PC-9 (cell line): Measurements from ENCODE around the gene SKP1. TPM values are rescaled to one million over a fixed set of nuclear protein-coding genes. Genes with fewer than 3 reads are reported as not detected.

ENCODE experiments used
- BruUV-seq: library from RNA; stranded (reverse); fragments of 400-500 nt; replicated peaks from 2 replicates; lab custom pipeline; 2021; lab: Mats Ljungman, UMichigan
- CTCF ChIA-PET: fragments of 300-600 bp; sonication (Branson Sonifier 250); formaldehyde crosslinking; loops from one replicate; lab custom pipeline; 2022; ENCODE audit warnings: antibody characterized with exemption; lab: Charles Lee
- POLR2A ChIA-PET: fragments of 300-600 bp; sonication (Branson Sonifier 250); formaldehyde crosslinking; loops from one replicate; lab custom pipeline; 2022; ENCODE audit warnings: antibody characterized with exemption; ENCODE audit not compliant: unreplicated experiment; lab: Charles Lee
- DNase-seq, 2 experiments: peaks; one replicate each; pipeline versions ENCODE4 v3.0.0 to v3.0.0-alpha.2; 2015 to 2022; ENCODE audit warnings: mixed read lengths in 1 of 2
- H2AFZ ChIP-seq: fragments of 200-600 bp; sonication (generic); 2 replicates; pipeline ENCODE4 v1.8.1; 2017; ENCODE audit warnings: antibody characterized with exemption
- H3F3A ChIP-seq: fragments of 200-600 bp; sonication (generic); 2 replicates; pipeline ENCODE4 v1.8.1; 2017; ENCODE audit warnings: antibody characterized with exemption, mild to moderate bottlenecking, low read depth; ENCODE audit not compliant: insufficient read depth
- H3K27ac ChIP-seq: fragments of 200-600 bp; sonication (generic); 2 replicates; pipeline ENCODE4 v1.6.1; 2016; ENCODE audit warnings: mixed run types
- H3K27me3 ChIP-seq: fragments of 200-600 bp; sonication (generic); 2 replicates; pipeline ENCODE4 v1.6.1; 2016; ENCODE audit warnings: low read depth, mixed run types; ENCODE audit not compliant: insufficient read depth
- H3K36me3 ChIP-seq: fragments of 200-600 bp; sonication (generic); 2 replicates; pipeline ENCODE4 v1.6.1; 2016; ENCODE audit warnings: low read depth, mixed run types
- H3K4me1 ChIP-seq: fragments of 200-600 bp; sonication (generic); replicated peaks from 2 replicates; pipeline ENCODE4 v1.6.1; 2016; ENCODE audit warnings: mixed run types; ENCODE audit not compliant: insufficient read depth
- H3K4me2 ChIP-seq: fragments of 200-600 bp; sonication (generic); 2 replicates; pipeline ENCODE4 v1.6.1; 2017; ENCODE audit warnings: mixed run types
- H3K4me3 ChIP-seq: fragments of 200-600 bp; sonication (generic); 2 replicates; pipeline ENCODE4 v1.6.1; 2016; ENCODE audit warnings: mixed run types
- H3K79me2 ChIP-seq: fragments of 200-600 bp; sonication (generic); 2 replicates; pipeline ENCODE4 v1.6.1; 2017; ENCODE audit warnings: low read depth, mixed run types
- H3K9me2 ChIP-seq: fragments of 200-600 bp; sonication (generic); 2 replicates; pipeline ENCODE4 v1.8.1; 2017; ENCODE audit warnings: mild to moderate bottlenecking; ENCODE audit not compliant: insufficient read depth
- H3K9me3 ChIP-seq: fragments of 200-600 bp; sonication (generic); 2 replicates; pipeline ENCODE4 v1.8.1; 2016; ENCODE audit warnings: low read depth; ENCODE audit not compliant: insufficient read depth
- H4K20me1 ChIP-seq: fragments of 200-600 bp; sonication (generic); 2 replicates; pipeline ENCODE4 v1.8.1; 2017; ENCODE audit not compliant: insufficient read depth
- CTCF ChIP-seq: fragments of 200-600 bp; sonication (generic); conservative IDR thresholded peaks from 2 replicates; pipeline ENCODE4 v1.6.1; 2017; ENCODE audit warnings: mixed run types, antibody characterized with exemption, mild to moderate bottlenecking, moderate library complexity
- EZH2 ChIP-seq: fragments of 200-600 bp; sonication (generic); IDR thresholded peaks from 2 replicates; pipeline ENCODE4 v1.8.0; 2017; ENCODE audit warnings: antibody characterized with exemption, low read depth
- intact Hi-C: fragments of 100-400 bp; cut with micrococcal nuclease; formaldehyde crosslinking; loops from one replicate; pipeline ENCODE4 v1.10.0; 2022; ENCODE audit not compliant: unreplicated experiment
- total RNA-seq: library from RNA; stranded (reverse); gene quantifications from 2 replicates; pipeline ENCODE4 v1.2.3, GENCODE V29; 2021

Gene SKP1
- total RNA-seq, 1 experiment from 2014 or later = 409 TPM

GRCh38 chr5:134127988-134128647, 48.6 kb downstream of the SKP1 start:
- H3K27me3 ChIP-seq = no peaks in the 10 kb centered on the region
- no peaks in the 10 kb centered on the region for H3K9me3 ChIP-seq
- H3K27ac ChIP-seq = no peak overlapping the region
- intact Hi-C loops = no loop called here
- peaks cover 18% of the 10 kb centered on the region; the same call in 1 of the 2 replicates for H3F3A ChIP-seq
- ChIA-PET CTCF (interaction anchor here (1.0 kb wide), 1 partner anchor 12 kb away, joined by 3 read pairs; no protein-coding TSS in a partner anchor), POLR2A (interaction anchor here (0.6 kb wide), 1 partner anchor 17 kb away, joined by 5 read pairs; no protein-coding TSS in a partner anchor)
- peaks cover 23% of the 10 kb centered on the region for H3K4me1 ChIP-seq
- H4K20me1 ChIP-seq = no peaks in the 10 kb centered on the region; the same call in none of the 2 replicates
- TF ChIP-seq CTCF (no peak), EZH2 (no peak)
- H3K9me2 ChIP-seq = no peaks in the 10 kb centered on the region
- BruUV-seq = no TSS peak
- no peak for DNase-seq
- no peak overlapping the region for H2AFZ ChIP-seq
- H3K4me3 ChIP-seq = no peak overlapping the region
- H3K4me2 ChIP-seq = no peak overlapping the region
- no peaks in the 10 kb centered on the region for H3K79me2 ChIP-seq
- H3K36me3 ChIP-seq = no peaks in the 10 kb centered on the region

DNA sequence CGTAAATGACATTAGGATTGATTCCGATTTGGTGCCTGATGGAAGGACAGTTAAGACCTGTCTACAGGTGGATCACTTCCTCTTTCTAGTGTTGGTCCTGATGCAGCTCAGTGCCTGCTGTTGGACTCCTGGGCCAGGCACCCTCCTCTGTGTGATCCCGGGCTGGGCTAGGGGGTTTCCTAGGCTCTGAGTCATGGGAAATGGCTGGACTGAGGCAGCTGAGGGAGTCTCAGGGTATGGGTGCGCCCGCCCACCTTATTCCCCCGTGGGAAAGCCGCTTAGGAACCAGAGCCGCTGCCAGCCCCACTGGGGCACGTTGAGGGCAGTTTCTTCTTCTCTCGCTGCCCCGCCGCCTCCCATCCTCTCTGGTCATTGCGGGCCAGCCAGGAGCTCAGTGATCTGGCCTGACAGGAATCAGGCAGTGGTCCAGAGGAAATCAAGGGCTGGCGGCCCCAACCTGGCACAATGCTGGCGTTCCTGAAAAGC, 49.3 kb downstream of the SKP1 start:
- Histone ChIP-seq H3K36me3 (no peaks in the 10 kb centered on the region), H3K4me3 (no peak overlapping the region), H3K9me3 (no peaks in the 10 kb centered on the region), H3K4me1 (peaks cover 23% of the 10 kb centered on the region), H3K9me2 (no peaks in the 10 kb centered on the region), H3K27me3 (no peaks in the 10 kb centered on the region), H4K20me1 (no peaks in the 10 kb centered on the region; the same call in none of the 2 replicates), H2AFZ (no peak overlapping the region), H3K4me2 (no peak overlapping the region), H3F3A (peaks cover 18% of the 10 kb centered on the region; the same call in 1 of the 2 replicates), H3K79me2 (no peaks in the 10 kb centered on the region), H3K27ac (no peak overlapping the region)
- no TSS peak for BruUV-seq
- intact Hi-C loops = no loop called here
- no peak for TF ChIP-seq CTCF
- no peak for TF ChIP-seq EZH2
- no peak for DNase-seq
- ChIA-PET POLR2A (interaction anchor here (0.8 kb wide), 1 partner anchor 76 kb away, joined by 3 read pairs; no protein-coding TSS in a partner anchor), CTCF (interaction anchor here (1.0 kb wide), 1 partner anchor 13 kb away, joined by 3 read pairs; no protein-coding TSS in a partner anchor)

GRCh38 chr5:134125039-134126015, 51.4 kb downstream of the SKP1 start:
- no peaks in the 10 kb centered on the region for H3K27me3 ChIP-seq
- CTCF ChIA-PET = interaction anchor here (0.5 to 1.2 kb wide), 3 partner anchors 86 to 512 kb away, joined by 3 to 12 read pairs (median 3); no protein-coding TSS in a partner anchor
- no peak overlapping the region for H2AFZ ChIP-seq
- intact Hi-C loops = no loop called here
- TF ChIP-seq CTCF = no peak
- TF ChIP-seq EZH2 = no peak
- peaks cover 24% of the 10 kb centered on the region; the same call in 1 of the 2 replicates for H3F3A ChIP-seq
- no peaks in the 10 kb centered on the region for H3K79me2 ChIP-seq
- no peaks in the 10 kb centered on the region for H3K36me3 ChIP-seq
- H3K9me2 ChIP-seq = no peaks in the 10 kb centered on the region
- H3K4me2 ChIP-seq = peak overlapping the region; percentile 48
- POLR2A ChIA-PET = interaction anchor here (0.5 to 0.6 kb wide), 3 partner anchors 37 to 1339 kb away, joined by 5 to 6 read pairs (median 5); no protein-coding TSS in a partner anchor
- no TSS peak for BruUV-seq
- no peaks in the 10 kb centered on the region for H3K9me3 ChIP-seq
- H3K27ac ChIP-seq = peak overlapping the region; percentile 40
- H3K4me3 ChIP-seq = no peak overlapping the region
- H4K20me1 ChIP-seq = no peaks in the 10 kb centered on the region; the same call in 1 of the 2 replicates
- peak; percentile 75 to 77 for DNase-seq
- peaks cover 23% of the 10 kb centered on the region for H3K4me1 ChIP-seq
